Subcutaneous abdominal adipose tissue (tissue), 5 donors: ENCODE data around the gene TRABD.

Source experiments
- H3K27ac ChIP-seq: one replicate; pipeline ENCODE4 v1.7.0; 2013; ENCODE audit warnings: low read depth, mild to moderate bottlenecking, inconsistent platforms, low read length, moderate library complexity
- H3K27me3 ChIP-seq, 5 donors: one replicate each; pipeline ENCODE4 v1.7.0; 2013; ENCODE audit warnings: low read length in 5 of 5, inconsistent platforms in 1 of 5; ENCODE audit not compliant: control insufficient read depth in 5 of 5, insufficient read depth in 4 of 5
- H3K36me3 ChIP-seq, 5 donors: one replicate each; pipeline ENCODE4 v1.7.0; 2013; ENCODE audit warnings: low read length in 5 of 5; ENCODE audit not compliant: control insufficient read depth in 5 of 5, insufficient read depth in 5 of 5
- H3K4me1 ChIP-seq, 5 donors: one replicate each; pipeline ENCODE4 v1.7.0; 2013; ENCODE audit warnings: low read length in 5 of 5, mild to moderate bottlenecking in 3 of 5, moderate library complexity in 1 of 5; ENCODE audit not compliant: control insufficient read depth in 5 of 5, insufficient read depth in 5 of 5
- H3K4me3 ChIP-seq, 5 donors: one replicate each; pipeline ENCODE4 v1.7.0; 2013; ENCODE audit warnings: low read length in 5 of 5, low read depth in 1 of 5
- H3K9ac ChIP-seq, 5 donors: one replicate each; pipeline ENCODE4 v1.7.0; 2013; ENCODE audit warnings: low read length in 5 of 5, mild to moderate bottlenecking in 4 of 5, moderate library complexity in 3 of 5
- H3K9me3 ChIP-seq, 5 donors: one replicate each; pipeline ENCODE4 v1.7.0; 2013; ENCODE audit warnings: low read length in 5 of 5; ENCODE audit not compliant: control insufficient read depth in 5 of 5
- donor health status: healthy.
- donor health status: healthy.
- donor health status: healthy.
- donor health status: healthy.
- donor health status: healthy.

Gene TRABD

DNA sequence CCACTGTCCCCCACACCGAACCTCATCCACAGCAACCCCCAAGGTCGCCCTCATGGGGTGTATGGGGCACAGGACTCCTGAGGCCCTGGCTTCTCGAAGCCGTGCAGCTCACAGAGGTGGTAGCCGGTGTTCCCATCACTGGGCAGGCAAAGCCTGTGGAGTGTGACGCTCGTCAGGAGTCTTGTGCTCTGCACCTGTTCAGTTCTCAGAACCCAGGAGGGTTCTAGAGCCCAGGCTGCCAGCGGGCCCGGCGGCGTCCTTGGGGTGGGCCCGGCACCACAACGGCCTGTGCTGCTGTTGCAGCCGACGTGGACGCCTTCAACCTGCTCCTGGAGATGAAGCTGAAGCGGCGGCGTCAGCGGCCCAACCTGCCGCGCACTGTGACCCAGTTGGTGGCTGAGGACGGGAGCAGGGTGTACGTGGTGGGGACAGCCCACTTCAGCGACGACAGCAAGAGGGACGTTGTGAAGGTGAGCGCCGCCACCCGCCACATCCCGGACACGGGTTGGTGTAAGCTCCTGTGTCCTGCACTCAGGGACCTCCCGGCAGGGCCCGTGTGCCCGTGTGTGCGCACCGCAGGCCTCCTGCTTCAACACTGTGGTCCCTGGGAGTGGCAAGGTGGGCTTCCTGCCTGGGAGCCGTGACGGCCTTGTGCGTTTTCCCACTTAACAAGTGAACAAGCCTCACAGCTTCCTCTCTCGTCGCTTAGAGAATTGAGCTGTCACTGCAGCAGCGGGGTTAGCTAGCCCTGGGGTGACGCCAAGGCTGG, 8.5 kb downstream of the TRABD start:
- Histone ChIP-seq H3K4me3 (no peak overlapping the region), H3K27me3 (no peaks in the 10 kb centered on the region), H3K36me3 (peaks cover 0 to 51% (median 35%) of the 10 kb centered on the region in 5 donors), H3K9me3 (no peaks in the 10 kb centered on the region), H3K9ac (no peak overlapping the region), H3K4me1 (peaks cover 3 to 38% (median 34%) of the 10 kb centered on the region in 5 donors), H3K27ac (no peak overlapping the region)

DNA sequence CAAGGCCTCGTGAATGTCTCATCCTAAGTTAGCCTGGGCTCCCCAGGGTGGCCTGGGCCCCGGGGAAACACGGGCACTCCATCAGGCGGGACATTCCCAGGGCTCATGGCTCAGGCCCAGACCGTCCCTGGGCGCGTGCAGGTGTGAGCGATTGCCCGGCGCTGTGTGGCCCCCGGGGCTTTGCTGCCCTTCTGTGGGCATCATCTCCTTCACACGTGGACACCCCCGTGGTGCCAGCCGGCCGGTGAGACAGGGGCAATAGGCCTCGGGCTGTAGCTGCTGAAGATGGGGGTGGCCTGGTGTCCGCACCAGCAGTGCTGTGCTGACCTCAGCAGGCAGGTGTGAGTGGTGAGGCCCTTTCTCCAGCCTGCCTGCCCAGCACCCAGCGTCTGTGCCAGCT, 10.5 kb downstream of the TRABD start:
- no peak overlapping the region for H3K9ac ChIP-seq
- no peaks in the 10 kb centered on the region for H3K27me3 ChIP-seq
- no peak overlapping the region for H3K27ac ChIP-seq
- H3K9me3 ChIP-seq, result no peaks in the 10 kb centered on the region
- H3K4me1 ChIP-seq, result peaks cover 0 to 29% (median 23%) of the 10 kb centered on the region in 5 donors
- no peak overlapping the region for H3K4me3 ChIP-seq
- peaks cover 0 to 52% (median 35%) of the 10 kb centered on the region in 5 donors for H3K36me3 ChIP-seq

DNA sequence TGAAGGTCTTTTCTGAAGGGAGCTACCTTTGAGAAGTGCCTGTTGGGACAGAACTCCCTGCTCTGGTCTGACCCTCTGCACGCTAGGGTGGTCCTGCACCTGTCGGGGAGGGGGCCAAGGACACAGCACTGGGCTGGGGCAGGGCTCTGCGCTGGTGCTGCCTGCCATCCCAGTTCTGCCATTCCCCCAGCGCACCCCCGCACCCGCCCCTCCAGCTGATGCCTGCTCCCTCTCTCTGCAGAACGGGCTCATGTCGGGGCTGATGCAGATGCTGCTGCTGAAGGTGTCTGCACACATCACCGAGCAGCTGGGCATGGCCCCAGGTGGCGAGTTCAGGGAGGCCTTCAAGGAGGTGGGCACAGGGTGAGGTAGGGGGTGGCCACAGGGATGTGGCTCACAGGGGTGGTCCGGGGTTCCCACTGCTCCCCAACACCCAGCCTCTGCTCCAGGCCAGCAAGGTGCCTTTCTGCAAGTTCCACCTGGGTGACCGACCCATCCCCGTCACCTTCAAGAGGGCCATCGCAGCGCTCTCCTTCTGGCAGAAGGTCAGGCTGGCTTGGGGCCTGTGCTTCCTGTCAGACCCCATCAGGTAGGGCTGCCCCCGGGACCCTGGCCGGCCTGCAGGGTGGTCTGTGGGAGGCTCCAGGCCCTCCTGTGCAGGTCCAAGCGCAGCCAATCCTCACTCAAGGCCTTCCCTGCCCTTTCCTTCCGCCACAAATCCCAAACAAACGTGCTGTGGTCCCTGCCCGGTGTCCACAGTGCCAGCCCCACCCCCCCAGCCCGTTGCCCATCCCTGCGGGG, 11.5 kb downstream of the TRABD start:
- no peak overlapping the region for H3K9ac ChIP-seq
- peaks cover 0 to 29% (median 23%) of the 10 kb centered on the region in 5 donors for H3K4me1 ChIP-seq
- H3K4me3 ChIP-seq, result no peak overlapping the region
- no peaks in the 10 kb centered on the region for H3K27me3 ChIP-seq
- no peaks in the 10 kb centered on the region for H3K9me3 ChIP-seq
- no peak overlapping the region for H3K27ac ChIP-seq
- H3K36me3 ChIP-seq, result peaks cover 0 to 52% (median 35%) of the 10 kb centered on the region in 5 donors

DNA sequence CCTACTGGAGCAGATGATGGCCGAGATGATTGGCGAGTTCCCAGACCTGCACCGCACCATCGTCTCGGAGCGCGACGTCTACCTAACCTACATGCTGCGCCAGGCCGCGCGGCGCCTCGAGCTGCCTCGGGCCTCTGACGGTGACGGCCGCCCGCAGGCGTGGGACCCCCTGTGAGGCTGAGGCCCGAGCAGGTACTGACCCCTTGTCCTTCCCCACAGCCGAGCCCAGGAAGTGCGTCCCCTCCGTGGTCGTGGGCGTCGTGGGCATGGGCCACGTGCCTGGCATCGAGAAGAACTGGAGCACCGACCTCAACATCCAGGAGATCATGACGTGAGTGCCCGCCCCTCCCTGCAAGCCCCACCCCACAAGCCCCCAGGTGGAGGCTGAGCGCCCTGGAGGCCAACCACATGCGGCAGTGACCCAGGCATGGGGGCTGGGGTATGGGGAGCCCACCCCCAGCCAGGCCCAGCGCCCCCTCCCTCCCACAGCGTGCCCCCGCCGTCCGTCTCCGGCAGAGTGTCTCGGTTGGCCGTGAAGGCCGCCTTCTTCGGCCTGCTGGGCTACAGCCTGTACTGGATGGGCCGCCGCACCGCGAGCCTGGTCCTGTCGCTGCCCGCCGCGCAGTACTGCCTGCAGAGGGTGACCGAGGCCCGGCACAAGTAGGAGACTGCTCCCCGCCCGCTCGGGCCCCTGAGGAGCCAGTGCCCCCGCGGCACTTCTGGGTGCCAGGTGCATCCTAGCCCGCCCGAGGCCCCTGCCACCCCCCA, 12.3 kb downstream of the TRABD start:
- Histone ChIP-seq H3K27me3 (no peaks in the 10 kb centered on the region), H3K4me3 (no peak overlapping the region), H3K9ac (no peak overlapping the region), H3K27ac (no peak overlapping the region), H3K4me1 (peaks cover 0 to 27% (median 19%) of the 10 kb centered on the region in 5 donors), H3K9me3 (no peaks in the 10 kb centered on the region), H3K36me3 (peaks cover 0 to 52% (median 35%) of the 10 kb centered on the region in 5 donors)

DNA sequence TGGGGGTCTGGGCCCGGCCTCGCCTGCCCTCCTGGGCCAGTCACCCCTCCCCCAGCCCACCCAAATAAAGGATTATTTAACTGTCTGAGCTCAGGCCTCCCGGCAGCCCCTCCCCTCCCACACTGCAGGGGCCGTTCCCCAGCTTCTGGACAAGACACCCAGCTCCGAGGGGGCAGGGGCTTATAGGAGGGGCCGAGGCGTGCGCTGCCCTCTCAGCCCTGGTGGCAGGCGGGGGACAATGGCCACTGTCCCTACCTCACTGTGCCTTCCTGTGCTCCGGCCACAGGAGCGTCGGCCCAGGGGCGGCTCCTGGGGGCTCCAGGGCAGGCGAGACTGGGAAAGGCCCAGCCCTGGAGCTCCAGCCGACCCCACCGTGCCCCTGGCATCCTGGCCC, 12.9 kb downstream of the TRABD start:
- H3K36me3 ChIP-seq, result peaks cover 4 to 47% (median 32%) of the 10 kb centered on the region in 5 donors

DNA sequence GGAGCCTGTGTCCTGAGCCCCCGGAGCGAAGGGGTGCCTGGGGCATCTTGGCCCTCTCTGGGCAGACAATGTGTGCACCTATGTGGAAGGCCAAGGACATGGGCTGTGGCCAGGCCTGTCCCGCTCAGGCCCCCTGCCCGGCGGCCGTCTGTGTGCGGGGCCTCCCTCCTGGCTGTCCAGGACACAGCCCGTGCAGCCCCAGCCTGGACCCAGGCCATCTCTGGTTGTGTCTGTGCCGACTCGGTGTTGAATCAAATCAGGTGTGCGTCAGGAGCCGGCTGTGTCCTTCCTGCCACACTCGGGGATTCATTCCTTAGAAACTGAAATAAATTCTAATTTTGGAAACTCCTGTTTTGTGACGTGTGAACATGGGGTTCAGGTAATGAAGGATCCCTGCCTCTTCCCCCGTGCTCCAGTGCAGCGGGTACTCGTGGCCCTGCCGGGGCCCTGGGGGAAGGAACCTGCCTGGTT, 13.6 kb downstream of the TRABD start:
- Histone ChIP-seq H3K9me3 (no peaks in the 10 kb centered on the region), H3K27ac (no peak overlapping the region), H3K36me3 (peaks cover 6 to 40% (median 27%) of the 10 kb centered on the region in 5 donors), H3K4me1 (peaks cover 0 to 27% (median 19%) of the 10 kb centered on the region in 5 donors), H3K4me3 (no peak overlapping the region), H3K27me3 (no peaks in the 10 kb centered on the region), H3K9ac (peak overlapping the region in 3 of 5 donors; percentile 59 to 77 (median 72))

More for the DNA sequence above, 12.9 kb downstream of the TRABD start:
- no peaks in the 10 kb centered on the region for H3K27me3 ChIP-seq
- peaks cover 0 to 27% (median 19%) of the 10 kb centered on the region in 5 donors for H3K4me1 ChIP-seq
- H3K4me3 ChIP-seq, result no peak overlapping the region
- no peak overlapping the region for H3K27ac ChIP-seq
- no peak overlapping the region for H3K9ac ChIP-seq
- H3K9me3 ChIP-seq, result no peaks in the 10 kb centered on the region

DNA sequence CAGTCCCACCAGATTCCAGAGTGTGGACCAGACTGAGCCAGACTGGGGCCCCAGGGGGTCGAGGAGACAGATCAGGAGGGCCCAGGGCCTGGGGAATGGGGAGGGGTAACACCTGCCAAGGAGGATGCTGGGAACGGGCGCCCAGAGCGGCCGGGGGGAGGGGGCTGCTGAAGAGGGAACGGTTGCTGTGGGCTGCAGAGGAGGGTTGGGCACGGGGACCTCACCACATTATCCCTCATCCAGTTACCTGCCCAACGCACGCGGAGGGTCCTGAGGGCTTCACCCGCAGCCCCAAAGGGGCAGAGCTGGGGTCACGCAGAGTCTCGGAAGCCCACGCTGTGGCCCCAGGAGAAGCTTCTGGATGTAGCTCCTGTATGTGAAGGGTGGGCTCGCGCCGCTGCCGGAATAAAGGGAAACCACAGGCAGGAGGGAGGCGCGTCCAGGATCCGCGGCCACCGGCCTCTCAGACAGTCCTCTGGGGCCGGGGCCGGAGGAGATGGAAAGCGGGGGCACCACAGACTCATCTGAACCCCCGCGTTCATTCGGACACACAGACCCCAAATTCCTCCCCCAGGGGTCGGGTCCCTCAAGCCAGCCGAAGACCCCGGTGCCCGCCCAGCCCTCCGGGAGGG, 14.2 kb downstream of the TRABD start:
- Histone ChIP-seq H3K4me1 (peaks cover 0 to 33% (median 25%) of the 10 kb centered on the region in 5 donors), H3K36me3 (peaks cover 6 to 33% (median 20%) of the 10 kb centered on the region in 5 donors), H3K27me3 (no peaks in the 10 kb centered on the region), H3K9ac (peak overlapping the region in 4 of 5 donors; percentile 59 to 77 (median 74)), H3K4me3 (peak overlapping the region in 4 of 5 donors; percentile 68 to 77 (median 71)), H3K9me3 (no peaks in the 10 kb centered on the region), H3K27ac (no peak overlapping the region)

DNA sequence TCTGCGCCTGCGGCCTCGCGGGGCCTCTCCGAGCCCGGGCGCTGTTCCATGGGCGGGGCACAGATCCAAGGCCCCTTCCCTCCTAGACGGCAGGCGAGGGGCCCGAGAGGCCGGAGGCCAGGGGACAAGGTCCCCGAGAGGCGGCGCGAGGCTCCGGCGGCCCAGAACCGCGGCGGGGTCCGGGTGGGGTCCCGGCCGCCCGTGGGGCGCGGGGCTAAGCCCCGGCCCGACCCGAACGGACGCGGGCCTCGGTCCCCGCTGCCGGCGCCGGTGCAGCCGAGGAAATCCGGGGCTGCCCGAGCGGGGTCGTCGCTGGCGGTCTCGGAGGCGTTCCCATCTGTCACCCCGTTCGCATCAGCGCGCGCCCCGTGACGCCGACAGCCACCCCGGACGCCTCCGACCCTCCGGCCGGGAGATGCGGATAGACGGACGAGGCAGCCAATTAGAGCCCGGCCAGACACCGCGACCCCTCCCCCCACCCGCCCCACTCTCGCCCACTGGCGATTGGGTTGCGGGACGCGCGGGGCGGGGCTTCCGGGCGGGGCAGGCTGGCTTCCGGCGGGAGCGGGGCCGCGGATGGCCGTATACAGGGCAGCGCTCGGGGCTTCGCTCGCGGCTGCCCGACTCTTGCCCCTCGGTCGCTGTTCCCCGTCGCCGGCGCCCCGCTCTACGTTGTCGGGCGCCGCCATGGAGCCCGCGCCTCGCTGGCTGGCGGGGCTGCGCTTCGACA, 14.9 kb downstream of the TRABD start, which contains the start of gene SELENOO:
TSS of gene SELENOO (plus strand) at position 551 of the 730 bp plus-strand sequence. CDS start at position 577, 26 bp downstream.
- peaks cover 0 to 39% (median 31%) of the 10 kb centered on the region in 5 donors for H3K4me1 ChIP-seq

More for the DNA sequence above, 14.9 kb downstream of the TRABD start, which contains the start of gene SELENOO:
- H3K9me3 ChIP-seq, result no peaks in the 10 kb centered on the region
- H3K27ac ChIP-seq, result no peak within 1 kb of the TSS
- H3K36me3 ChIP-seq, result peaks cover 6 to 29% (median 17%) of the 10 kb centered on the region in 5 donors
- no peaks in the 10 kb centered on the region for H3K27me3 ChIP-seq
- peak within 1 kb of the TSS in 4 of 5 donors; percentile 68 to 80 (median 75) for H3K4me3 ChIP-seq
- H3K9ac ChIP-seq, result peak within 1 kb of the TSS in 4 of 5 donors; percentile 78 to 87 (median 82)
